Measurements from ENCODE around the gene NDUFB10.

Gene NDUFB10

GRCh38 chr16:1989209-1990100, 30.1 kb downstream of the NDUFB10 start, which contains the start of gene SYNGR3:
SYNGR3 (plus strand) TSS chr16:1989970; CDS start chr16:1990103, 133 bp downstream.
- no peak for DNase-seq

- DNase-seq: no peak
Measured at GRCh38 chr16:1990101-1990350, 30.7 kb downstream of the NDUFB10 start.

GRCh38 chr16:1990351-1991134, 31.2 kb downstream of the NDUFB10 start:
- no peak for DNase-seq

- peak; percentile 54 for DNase-seq
Measured at GRCh38 chr16:1991135-1991551, 31.8 kb downstream of the NDUFB10 start.

GRCh38 chr16:1991588-1991947, 32.2 kb downstream of the NDUFB10 start:
- DNase-seq: no peak

GRCh38 chr16:1991948-1992703, 32.8 kb downstream of the NDUFB10 start:
- peak; percentile 92 for DNase-seq

- no peak for DNase-seq
Measured at GRCh38 chr16:1992704-1993317, 33.5 kb downstream of the NDUFB10 start.

- no peak for DNase-seq
Measured at GRCh38 chr16:1993731-1994131, 34.4 kb downstream of the NDUFB10 start.

GRCh38 chr16:1997494-1998359, 38.4 kb downstream of the NDUFB10 start:
- DNase-seq: no peak

- DNase-seq: no peak
Measured at GRCh38 chr16:1998360-1998835, 39.1 kb downstream of the NDUFB10 start.

- DNase-seq: no peak
Measured at GRCh38 chr16:1998852-1999801, 39.8 kb downstream of the NDUFB10 start.

GRCh38 chr16:1999866-2000514, 40.7 kb downstream of the NDUFB10 start:
- DNase-seq: no peak

- DNase-seq: no peak
Measured at GRCh38 chr16:2001035-2001434, 41.7 kb downstream of the NDUFB10 start.

- DNase-seq: no peak
Measured at GRCh38 chr16:2001456-2002355, 42.4 kb downstream of the NDUFB10 start.

GRCh38 chr16:2002406-2003230, 43.3 kb downstream of the NDUFB10 start:
- no peak for DNase-seq

GRCh38 chr16:2003231-2003826, 44.0 kb downstream of the NDUFB10 start:
- DNase-seq: no peak

- peak; percentile 81 for DNase-seq
Measured at GRCh38 chr16:2003827-2004641, 44.7 kb downstream of the NDUFB10 start.

Measured in central memory CD4-positive, alpha-beta T cell (primary cell).